ENCODE measurements around the gene RNF113B.

Gene RNF113B

GRCh38 chr13:98129059-98129746, 47.9 kb downstream of the RNF113B start:
- no peak for TF ChIP-seq CTCF (IDR thresholded peaks at IDR 0.05)

Measured in LNCAP (cell line).